Raji (cell line): ENCODE results near the gene EIF5.

ENCODE experiments used
- POLR2A ChIP-seq: IDR thresholded peaks from 2 replicates; pipeline ENCODE4 v1.6.1; 2011; ENCODE audit warnings: low read depth, low read length, control low read depth; ENCODE audit not compliant: insufficient read depth

EIF5 gene

GRCh38 chr14:103341250-103342129, 7.5 kb downstream of the EIF5 start:
- no peak for TF ChIP-seq POLR2A

- TF ChIP-seq POLR2A = no peak
Observed at GRCh38 chr14:103343164-103343879, 9.3 kb downstream of the EIF5 start.

GRCh38 chr14:103343905-103344797, 10.1 kb downstream of the EIF5 start:
- TF ChIP-seq POLR2A = no peak

GRCh38 chr14:103346286-103346685, 12.2 kb downstream of the EIF5 start:
- TF ChIP-seq POLR2A = no peak

GRCh38 chr14:103347091-103347815, 13.2 kb downstream of the EIF5 start:
- no peak for TF ChIP-seq POLR2A

GRCh38 chr14:103348154-103348553, 14.1 kb downstream of the EIF5 start:
- no peak for TF ChIP-seq POLR2A

- no peak for TF ChIP-seq POLR2A
Observed at GRCh38 chr14:103349982-103350381, 15.9 kb downstream of the EIF5 start.

- no peak for TF ChIP-seq POLR2A
Observed at GRCh38 chr14:103353362-103353761, 19.3 kb downstream of the EIF5 start.

GRCh38 chr14:103354141-103354540, 20.1 kb downstream of the EIF5 start:
- no peak for TF ChIP-seq POLR2A

- no peak for TF ChIP-seq POLR2A
Observed at GRCh38 chr14:103356024-103356682, 22.1 kb downstream of the EIF5 start.

- no peak for TF ChIP-seq POLR2A
Observed at GRCh38 chr14:103360548-103360947, 26.5 kb downstream of the EIF5 start.

GRCh38 chr14:103361867-103362266, 27.8 kb downstream of the EIF5 start:
- TF ChIP-seq POLR2A = no peak

- TF ChIP-seq POLR2A = no peak
Observed at GRCh38 chr14:103362780-103363179, 28.7 kb downstream of the EIF5 start.

GRCh38 chr14:103366741-103367140, 32.7 kb downstream of the EIF5 start:
- no peak for TF ChIP-seq POLR2A

- no peak for TF ChIP-seq POLR2A
Observed at GRCh38 chr14:103367995-103368394, 34.0 kb downstream of the EIF5 start.

- TF ChIP-seq POLR2A = no peak
Observed at GRCh38 chr14:103370087-103370486, 36.0 kb downstream of the EIF5 start.
